Head of caudate nucleus (tissue), 42 donors: ENCODE data around the gene DPP6.
A peak's percentile ranks its signal among the peaks of the same experiment; 100 is the strongest.

ENCODE experiments used
- DNase-seq, 42 donors: peaks; one replicate each; pipeline versions ENCODE4 v3.0.0 to v3.0.0-alpha.2; 2020 to 2021; ENCODE audit warnings: mixed read lengths in 7 of 42
- intact Hi-C: fragments of 100-400 bp; cut with DNase I; formaldehyde crosslinking; loops from one replicate; pipeline ENCODE4 v1.15.0; 2022

DPP6 gene

DNA sequence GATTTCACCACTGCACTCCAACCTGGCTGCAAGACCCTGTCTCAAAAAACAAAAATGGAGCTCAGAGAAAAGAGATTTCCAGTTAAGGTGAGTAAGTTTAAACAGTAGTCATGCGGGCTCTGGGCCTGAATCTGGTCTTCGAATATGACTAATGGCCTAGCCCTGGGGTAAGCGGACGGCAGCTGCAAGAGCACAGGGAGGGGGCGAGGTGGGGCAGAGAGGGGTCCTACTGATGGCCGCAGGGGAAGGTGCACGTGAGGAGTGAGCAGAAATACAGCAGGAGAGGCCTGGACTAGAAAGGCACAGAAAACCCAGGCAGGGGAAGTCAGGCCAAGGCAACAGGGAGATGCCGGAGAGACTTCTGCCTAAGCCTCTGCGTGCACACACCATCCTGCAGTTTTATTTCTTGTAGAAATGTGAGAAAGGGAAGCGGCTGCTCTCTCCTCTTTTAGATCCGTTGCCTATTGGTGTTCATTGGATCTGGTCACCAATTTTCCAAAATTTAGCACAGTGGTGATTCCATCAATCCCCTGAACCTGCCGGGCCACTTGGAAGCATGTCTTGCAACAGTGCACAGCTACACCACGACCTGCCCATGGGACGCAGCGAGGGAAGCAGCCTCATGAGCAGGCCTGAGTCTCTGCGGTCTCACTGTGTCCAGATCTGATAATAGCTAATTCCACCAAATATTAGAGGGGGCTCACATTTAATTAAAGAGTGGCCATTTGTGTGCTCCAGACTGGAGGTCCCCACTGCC, 811.7 kb downstream of the DPP6 start:
- peak in 2 of 42 donors; percentile 8 to 34 for DNase-seq
- intact Hi-C loops = no loop called here

GRCh38 chr7:154864523-154864891, 812.3 kb downstream of the DPP6 start:
- DNase-seq = peak in 1 of 42 donors; percentile 32
- intact Hi-C loops = no loop called here

DNA sequence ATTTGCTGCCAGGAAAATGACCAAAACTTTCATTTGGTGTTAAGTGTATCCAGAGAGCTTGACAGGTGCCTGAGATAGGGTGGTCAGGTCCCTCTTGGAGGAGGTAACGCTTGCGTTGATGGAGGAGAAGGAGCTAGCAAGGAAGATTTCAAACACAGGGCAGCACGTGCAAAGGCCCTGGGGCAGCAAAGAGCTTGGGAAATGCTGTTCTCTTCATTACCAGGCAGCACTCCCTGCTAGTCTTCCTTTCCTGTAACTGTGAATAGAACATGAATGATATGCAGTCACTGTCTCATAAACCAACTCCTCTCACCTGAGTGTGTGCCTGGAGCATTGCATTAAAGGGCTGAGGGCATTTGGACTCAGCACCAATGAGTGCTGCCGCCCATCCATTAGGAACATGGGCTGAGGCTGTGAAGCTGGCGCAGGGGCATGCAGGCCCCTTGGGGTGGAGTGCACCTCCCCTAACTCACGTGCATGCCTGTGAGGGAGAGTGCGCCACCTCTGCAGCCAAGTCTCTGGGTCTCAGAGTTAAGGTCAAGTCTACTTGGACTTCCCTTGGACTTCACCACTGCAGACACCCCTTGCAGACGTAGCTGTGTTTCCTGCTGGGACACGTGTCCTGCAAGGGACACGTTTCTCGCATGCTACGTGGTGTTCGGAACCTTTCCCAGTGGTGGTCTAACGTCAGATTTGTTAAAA, 813.9 kb downstream of the DPP6 start:
- intact Hi-C loops = no loop called here
- DNase-seq = peak in 4 of 42 donors; percentile 5 to 22 (median 19)

- intact Hi-C loops = no loop called here
- DNase-seq = peak in 3 of 42 donors; percentile 7 to 28 (median 10)
These were observed 814.9 kb downstream of the DPP6 start for GRCh38 chr7:154867068-154867467.

DNA sequence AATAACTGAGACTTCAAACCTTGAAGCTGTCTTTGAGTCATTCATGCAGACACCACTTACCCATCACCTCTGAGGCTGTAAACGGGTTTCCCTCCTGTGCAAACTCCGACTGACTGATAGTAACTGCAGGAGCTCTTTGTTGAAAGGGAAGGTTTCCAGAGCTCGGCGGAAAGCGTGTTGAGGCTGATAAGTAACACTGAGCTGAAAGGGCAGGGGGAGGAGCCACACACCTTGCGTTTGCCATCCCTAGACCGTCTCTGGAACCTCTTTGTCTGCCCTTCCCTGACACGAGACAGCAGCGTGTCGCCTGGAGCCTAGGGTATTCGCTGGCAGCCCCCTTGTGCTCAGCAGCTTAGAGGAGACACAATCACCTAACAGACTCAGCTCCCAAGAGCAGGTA, 816.7 kb downstream of the DPP6 start:
- peak in 7 of 42 donors; percentile 28 to 65 (median 51) for DNase-seq
- intact Hi-C loops = no loop called here

DNA sequence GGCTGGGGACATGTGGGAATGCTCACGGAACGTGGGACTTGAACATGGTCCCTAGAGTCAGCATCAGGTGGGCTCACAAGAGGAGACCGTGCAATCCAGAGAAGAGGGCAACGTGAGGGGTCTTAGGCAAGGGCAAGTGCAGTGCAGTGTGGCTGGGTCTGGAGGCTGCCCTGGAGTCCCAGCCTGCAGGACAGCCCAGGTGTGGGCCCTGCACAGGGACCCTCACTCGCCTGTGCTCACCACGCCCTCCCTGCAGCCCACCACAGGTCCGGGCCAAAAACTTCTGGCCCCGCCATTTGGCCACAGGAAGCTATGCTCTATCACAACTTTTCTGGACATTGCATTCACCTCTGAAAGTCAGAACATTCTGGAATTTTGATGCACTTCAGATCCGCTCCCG, 817.2 kb downstream of the DPP6 start:
- intact Hi-C loops = no loop called here

GRCh38 chr7:154871507-154871906, 819.3 kb downstream of the DPP6 start:
- intact Hi-C loops = no loop called here

More for the DNA sequence above, 817.2 kb downstream of the DPP6 start:
- DNase-seq = peak in 1 of 42 donors; percentile 0

DNA sequence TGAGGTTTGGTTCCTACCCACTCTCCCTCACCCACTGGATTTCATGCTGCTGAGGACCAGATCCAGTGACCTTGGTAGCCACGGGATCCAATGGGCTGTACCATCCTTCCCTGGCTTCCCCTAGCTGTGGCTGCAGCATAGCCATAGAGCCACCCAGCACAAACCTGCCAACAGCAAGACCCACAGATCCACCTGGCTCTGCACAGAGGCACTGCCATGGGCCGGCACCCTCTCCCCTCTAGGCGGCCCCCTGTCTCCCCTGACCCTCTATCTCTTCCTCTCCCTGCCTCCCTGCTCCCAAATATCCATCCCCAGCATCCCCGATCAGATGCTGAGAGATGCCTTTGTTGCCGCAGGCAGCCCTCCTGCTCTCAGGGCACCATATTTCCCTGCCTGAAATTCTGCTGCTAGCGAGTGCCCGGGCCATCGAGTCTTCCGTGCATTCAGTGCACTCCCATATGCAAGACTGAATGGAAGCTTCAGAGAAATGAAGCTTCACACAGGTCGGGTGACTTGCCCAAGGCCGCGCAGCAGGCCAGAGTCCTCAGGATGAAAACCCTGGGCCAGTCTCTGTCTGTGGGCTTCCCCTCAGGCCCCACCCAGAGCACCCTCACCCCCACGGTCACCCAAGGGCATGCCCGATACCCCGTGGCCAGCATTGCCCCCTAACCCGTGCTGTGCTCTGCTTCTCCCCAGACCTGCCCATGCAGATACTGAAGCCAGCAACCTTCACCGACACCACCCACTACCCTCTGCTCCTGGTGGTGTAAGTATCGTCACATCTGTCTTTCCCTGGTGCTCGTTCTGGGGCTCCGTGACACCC, 819.9 kb downstream of the DPP6 start:
- DNase-seq = no peak
- intact Hi-C loops = no loop called here

More at GRCh38 chr7:154871507-154871906, 819.3 kb downstream of the DPP6 start:
- DNase-seq = peak in 6 of 42 donors; percentile 5 to 52 (median 38)

GRCh38 chr7:154872811-154873499, 820.8 kb downstream of the DPP6 start:
- no peak for DNase-seq
- intact Hi-C loops = no loop called here

DNA sequence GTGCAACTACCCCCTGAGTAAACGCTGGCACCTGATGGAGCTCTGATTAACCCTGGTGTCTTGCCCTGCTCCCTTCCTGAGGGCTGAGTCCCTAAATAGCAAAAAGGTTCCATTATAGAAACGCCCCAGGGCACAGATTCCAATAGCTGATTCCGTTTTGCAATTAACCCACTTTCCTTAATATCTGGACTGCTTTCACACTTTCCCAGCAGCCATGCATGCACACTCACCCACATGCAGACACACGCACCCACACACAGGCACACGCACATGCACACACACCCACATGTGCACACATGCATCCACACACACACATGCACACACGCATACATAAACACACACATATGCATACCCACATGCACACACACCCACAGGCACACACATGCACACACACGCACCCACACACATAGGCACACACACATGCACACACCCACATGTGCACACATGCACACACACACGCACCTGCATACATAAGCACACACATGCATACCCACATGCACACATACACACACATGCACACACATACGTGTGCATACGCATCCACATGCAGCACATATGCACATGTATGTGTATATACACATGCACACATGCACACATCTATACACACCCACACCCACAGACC, 821.4 kb downstream of the DPP6 start:
- DNase-seq = no peak
- intact Hi-C loops = no loop called here

DNA sequence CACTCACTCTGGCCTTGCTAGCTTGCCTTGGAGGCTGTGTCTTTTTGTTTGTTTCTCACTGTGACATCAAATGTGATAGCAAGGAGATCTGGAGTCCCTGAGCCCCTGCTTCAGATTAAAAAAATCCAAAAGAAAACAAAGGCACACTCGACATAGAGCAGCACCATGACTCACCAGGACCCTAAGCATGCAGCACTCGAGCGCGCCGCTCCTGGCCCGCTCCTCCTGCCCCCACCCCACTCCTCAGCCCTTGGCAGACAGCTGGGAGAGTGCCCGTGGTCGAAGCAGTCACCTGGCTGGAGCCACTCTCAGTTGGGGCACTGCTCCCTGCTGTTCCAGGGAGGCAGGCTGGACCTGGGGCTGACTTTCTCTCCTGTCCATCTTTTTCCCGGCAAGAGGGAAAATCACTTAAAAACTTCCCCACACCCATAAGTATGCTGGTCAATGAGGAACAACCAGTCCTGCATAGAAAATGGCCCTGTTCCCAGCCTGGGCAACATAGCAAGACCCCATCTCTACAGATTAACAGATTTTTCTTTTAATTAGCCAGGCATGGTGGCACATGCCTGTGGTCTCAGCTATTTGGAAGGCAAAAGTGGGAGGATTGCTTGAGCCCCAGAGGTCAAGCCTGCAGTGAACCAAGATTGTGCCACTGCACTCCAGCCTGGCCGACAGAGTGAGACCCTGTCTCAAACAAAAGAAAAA, 822.4 kb downstream of the DPP6 start:
- DNase-seq = peak in 3 of 42 donors; percentile 31 to 61 (median 51)
- intact Hi-C loops = no loop called here

DNA sequence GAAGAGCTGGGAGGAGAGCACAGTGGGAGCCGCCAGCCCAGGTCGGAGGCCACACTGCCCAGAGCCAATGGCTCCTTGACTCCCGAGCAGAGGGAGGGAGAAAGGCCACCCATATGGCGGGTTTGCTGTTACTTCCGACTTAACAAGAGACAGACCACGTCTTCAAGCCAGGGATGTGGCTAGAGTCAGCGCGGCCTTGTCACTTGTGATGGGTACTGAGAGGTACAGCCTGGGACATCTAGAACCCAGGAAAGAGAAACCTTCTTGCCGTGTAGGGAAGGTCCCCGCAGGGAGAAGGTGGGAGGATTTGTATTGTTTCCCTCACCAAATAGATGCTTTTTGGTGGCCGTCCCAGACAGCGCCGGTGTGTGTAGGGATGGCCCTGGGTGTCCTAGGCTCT, 823.1 kb downstream of the DPP6 start:
- intact Hi-C loops = no loop called here

GRCh38 chr7:154876516-154876915, 824.3 kb downstream of the DPP6 start:
- intact Hi-C loops = no loop called here
- no peak for DNase-seq

More for the DNA sequence above, 823.1 kb downstream of the DPP6 start:
- no peak for DNase-seq

DNA sequence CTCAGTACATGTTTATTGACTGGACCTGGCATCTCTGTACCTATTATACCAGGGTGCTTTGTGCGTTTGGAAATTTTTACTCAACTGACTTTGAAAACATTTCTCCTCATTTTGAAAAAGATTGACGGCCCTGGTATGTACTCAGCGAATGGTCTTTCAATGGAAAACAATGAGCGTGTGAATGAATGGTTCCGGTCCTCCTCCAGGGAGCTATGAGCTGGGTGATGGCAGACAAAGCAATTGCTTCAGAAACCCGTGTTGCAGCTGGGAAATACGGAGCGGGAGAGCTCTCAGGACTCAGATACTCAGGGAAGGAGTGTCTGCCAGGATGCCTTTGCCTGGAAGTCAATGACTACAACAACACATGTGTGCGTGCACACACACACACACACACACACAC, 824.8 kb downstream of the DPP6 start:
- intact Hi-C loops = no loop called here
- no peak for DNase-seq

GRCh38 chr7:154879629-154880028, 827.4 kb downstream of the DPP6 start:
- intact Hi-C loops = no loop called here
- no peak for DNase-seq

DNA sequence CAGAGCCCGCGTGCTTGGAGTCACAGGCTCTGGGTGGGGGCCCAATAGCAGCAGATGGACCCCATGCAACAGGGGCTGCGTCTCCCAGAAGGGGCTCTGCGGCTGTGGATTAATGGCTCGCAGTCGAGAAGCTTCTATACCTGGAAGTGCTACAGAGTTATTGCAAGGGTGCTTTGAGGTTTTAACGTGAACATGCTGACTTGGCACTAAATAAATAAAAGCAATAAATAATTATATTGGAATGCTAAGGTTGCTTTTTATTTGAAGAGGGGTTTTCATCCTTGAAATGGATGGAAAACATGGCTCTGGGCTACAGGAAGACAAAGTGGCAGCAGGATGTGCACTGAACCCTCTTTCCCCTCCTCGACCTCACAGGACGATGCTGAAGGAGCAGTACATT, 828.3 kb downstream of the DPP6 start:
- no peak for DNase-seq
- intact Hi-C loops = no loop called here

DNA sequence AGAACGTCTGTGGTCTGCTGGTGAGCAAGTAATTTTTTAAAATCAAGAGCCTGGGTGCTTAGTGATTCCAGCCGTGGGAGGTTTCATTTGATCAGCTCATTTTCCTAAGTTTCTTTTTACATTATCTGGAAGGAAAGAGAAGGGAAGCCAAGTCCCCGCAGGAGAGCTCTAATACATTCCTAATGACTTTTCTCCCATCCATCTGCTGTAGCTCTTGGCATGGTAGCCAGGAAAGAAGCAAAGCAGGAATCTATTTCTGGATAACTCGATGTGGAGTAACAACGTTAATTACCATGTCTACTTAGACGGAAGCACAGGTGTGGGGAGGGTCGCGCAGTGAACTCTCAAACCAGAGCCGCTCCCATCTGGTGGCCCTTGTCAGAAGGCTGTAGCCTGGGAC, 828.8 kb downstream of the DPP6 start:
- intact Hi-C loops = no loop called here

GRCh38 chr7:154881526-154881925, 829.3 kb downstream of the DPP6 start:
- no peak for DNase-seq
- intact Hi-C loops = no loop called here

More for the DNA sequence above, 828.8 kb downstream of the DPP6 start:
- no peak for DNase-seq
